Measurements from ENCODE around the gene ACVR1B. TPM values are rescaled to one million over a fixed set of nuclear protein-coding genes. Genes with fewer than 3 reads are reported as not detected.
A peak's percentile ranks its signal among the peaks of the same experiment; 100 is the strongest.

Gene ACVR1B
- total RNA-seq, 2 experiments from 2014 or later: 7.5 to 8.6 TPM

DNA sequence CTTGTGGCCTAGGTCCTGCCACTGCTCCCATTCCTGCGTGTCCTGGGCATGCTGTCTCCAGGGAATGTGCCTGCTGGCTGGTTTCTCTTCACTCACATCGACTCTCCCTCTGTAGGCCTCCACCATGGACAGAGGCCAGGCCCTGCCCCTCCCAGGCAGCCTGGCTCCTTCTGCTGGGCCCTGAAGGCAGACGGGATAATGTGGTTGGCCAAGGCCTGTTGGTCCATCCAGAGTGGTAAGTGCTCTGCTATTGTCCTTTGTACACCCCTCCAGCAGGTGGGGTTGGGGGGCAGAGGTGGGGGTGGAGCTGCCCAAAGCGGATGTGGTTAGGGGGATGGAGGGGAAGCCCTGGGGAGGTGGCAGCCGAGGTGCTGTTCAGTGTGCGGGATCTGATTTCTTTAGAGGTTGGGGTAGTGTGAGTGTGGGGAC, 90.2 kb downstream of the ACVR1B start:
- peaks cover 58% of the 10 kb centered on the region for H3K4me1 Mint-ChIP-seq (ENCODE audit: low read depth)

DNA sequence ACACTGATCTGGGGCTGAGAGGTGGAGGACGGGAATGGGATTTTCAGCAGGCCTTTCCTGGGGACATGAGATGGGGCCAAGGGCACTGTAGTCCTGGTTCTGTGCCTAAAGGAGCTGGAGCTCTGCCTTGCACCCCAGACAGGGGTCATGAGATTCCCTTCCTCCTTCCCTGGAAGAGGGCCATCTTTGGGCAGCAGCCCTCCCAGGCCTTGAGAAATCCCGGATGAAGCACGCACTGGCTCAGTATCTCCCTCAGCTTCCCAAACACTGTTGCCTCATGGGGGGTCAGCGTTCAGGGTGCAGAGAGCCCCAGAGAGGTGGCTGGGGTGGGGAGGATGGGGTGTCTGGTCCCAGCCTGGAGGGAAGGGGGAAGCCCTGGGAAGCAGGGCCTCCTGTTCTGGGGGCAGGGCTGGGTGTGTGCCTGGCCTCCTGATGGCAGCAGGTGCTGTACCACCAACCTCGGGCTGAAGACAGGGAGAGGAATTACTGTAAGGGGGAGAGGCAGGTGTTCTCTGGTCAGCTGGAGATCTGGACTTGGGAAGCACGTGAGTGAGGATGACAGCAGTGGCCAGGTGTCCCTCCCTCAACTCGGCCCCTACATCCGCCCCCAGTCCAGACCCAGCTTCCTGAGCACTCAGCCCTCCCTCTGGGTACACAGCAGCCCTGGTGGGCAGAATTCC, 91.3 kb downstream of the ACVR1B start:
- Mint-ChIP-seq H3K36me3 (ENCODE audit: low read depth) (peaks cover 17% of the 10 kb centered on the region), H3K9me3 (no peaks in the 10 kb centered on the region), H3K4me1 (ENCODE audit: low read depth) (peaks cover 58% of the 10 kb centered on the region), H3K27ac (peak overlapping the region; percentile 91), H3K4me3 (peak overlapping the region; percentile 74), H3K27me3 (no peaks in the 10 kb centered on the region)
- TF ChIP-seq, protein P1, sequence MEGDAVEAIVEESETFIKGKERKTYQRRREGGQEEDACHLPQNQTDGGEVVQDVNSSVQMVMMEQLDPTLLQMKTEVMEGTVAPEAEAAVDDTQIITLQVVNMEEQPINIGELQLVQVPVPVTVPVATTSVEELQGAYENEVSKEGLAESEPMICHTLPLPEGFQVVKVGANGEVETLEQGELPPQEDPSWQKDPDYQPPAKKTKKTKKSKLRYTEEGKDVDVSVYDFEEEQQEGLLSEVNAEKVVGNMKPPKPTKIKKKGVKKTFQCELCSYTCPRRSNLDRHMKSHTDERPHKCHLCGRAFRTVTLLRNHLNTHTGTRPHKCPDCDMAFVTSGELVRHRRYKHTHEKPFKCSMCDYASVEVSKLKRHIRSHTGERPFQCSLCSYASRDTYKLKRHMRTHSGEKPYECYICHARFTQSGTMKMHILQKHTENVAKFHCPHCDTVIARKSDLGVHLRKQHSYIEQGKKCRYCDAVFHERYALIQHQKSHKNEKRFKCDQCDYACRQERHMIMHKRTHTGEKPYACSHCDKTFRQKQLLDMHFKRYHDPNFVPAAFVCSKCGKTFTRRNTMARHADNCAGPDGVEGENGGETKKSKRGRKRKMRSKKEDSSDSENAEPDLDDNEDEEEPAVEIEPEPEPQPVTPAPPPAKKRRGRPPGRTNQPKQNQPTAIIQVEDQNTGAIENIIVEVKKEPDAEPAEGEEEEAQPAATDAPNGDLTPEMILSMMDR (IDR thresholded peaks at IDR 0.05): no peak
- intact Hi-C loops (cut with micrococcal nuclease): no loop called here
- ChIA-PET CTCF (interaction anchor here (2.4 to 19.6 kb wide), 2 partner anchors 19 to 27 kb away, joined by 7 to 310 read pairs; partner anchors contain the start of gene ATG101), POLR2A (interaction anchor here (0.6 to 2.4 kb wide), 4 partner anchors 8 to 75 kb away, joined by 3 to 5 read pairs (median 3); no protein-coding TSS in a partner anchor)
- DNase-seq (no peak), ATAC-seq (no peak)

More for the DNA sequence above, 90.2 kb downstream of the ACVR1B start:
- ATAC-seq (peak; percentile 73), DNase-seq (peak; percentile 76)
- CTCF ChIA-PET: interaction anchor here (1.7 to 19.6 kb wide), 4 partner anchors 9 to 41 kb away, joined by 5 to 310 read pairs (median 9); partner anchors contain the start of gene ATG101
- Mint-ChIP-seq H3K9me3 (no peaks in the 10 kb centered on the region), H3K4me3 (peak overlapping the region; percentile 74), H3K27me3 (no peaks in the 10 kb centered on the region), H3K27ac (peak overlapping the region; percentile 91), H3K36me3 (ENCODE audit: low read depth) (peaks cover 19% of the 10 kb centered on the region)
- intact Hi-C loops (cut with micrococcal nuclease): no loop called here
- TF ChIP-seq, protein P1 (IDR thresholded peaks at IDR 0.05): peak; percentile 37
- POLR2A ChIA-PET: interaction anchor here (1.1 to 3.7 kb wide), 3 partner anchors 9 to 19 kb away, joined by 3 to 19 read pairs (median 5); partner anchors contain the start of gene NR4A1

DNA sequence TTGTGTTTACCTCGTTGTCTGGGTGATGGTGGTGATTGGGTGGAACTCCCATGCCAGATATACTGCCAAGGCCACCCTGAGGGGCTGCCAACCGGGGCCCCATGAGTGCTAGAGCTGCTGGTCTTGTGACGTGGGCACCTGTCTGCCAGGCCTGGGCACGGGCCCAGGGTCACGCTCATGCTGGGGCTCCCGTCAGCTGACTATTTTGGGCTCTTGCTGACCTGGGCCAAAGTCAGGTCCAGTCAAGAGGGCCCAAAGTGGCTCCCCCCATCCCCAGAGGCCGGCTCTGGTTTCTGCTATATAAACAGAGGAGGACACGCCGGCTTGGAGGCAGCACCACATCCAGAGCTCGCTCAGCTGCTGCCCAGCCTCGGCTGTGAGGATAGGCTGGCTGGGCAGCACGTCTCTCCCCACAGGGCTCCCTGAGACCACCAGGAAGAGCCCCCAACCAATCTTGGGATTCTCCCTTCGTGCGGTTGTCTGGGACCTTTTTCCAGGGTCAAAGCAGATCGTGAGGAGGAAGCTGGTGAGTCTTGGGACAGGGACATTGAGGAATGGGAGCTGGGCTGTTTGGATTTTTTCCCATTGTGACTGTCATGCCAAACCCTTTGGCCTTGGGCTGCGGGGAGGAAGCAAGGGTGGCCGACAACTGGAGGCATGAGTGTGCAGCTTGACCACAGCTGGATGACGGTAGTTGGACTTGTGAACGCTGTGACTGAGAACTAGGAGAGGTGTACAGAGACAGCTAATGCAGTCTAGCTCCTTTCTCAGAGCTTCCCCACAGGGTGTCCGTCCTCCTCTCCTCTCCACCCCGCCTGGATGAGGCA, 92.1 kb downstream of the ACVR1B start:
- Mint-ChIP-seq H3K36me3 (ENCODE audit: low read depth) (peaks cover 13% of the 10 kb centered on the region), H3K4me1 (ENCODE audit: low read depth) (peaks cover 53% of the 10 kb centered on the region), H3K4me3 (no peak overlapping the region), H3K27ac (no peak overlapping the region), H3K27me3 (no peaks in the 10 kb centered on the region), H3K9me3 (no peaks in the 10 kb centered on the region)
- intact Hi-C loops (cut with micrococcal nuclease): no loop called here
- POLR2A ChIA-PET: interaction anchor here (0.8 to 2.4 kb wide), 5 partner anchors 9 to 75 kb away, joined by 3 to 7 read pairs (median 5); no protein-coding TSS in a partner anchor
- DNase-seq (no peak), ATAC-seq (no peak)
- CTCF ChIA-PET: interaction anchor here (1.1 to 19.6 kb wide), 2 partner anchors 20 to 23 kb away, joined by 3 to 310 read pairs; no protein-coding TSS in a partner anchor
- TF ChIP-seq, protein P1 (IDR thresholded peaks at IDR 0.05): no peak

DNA sequence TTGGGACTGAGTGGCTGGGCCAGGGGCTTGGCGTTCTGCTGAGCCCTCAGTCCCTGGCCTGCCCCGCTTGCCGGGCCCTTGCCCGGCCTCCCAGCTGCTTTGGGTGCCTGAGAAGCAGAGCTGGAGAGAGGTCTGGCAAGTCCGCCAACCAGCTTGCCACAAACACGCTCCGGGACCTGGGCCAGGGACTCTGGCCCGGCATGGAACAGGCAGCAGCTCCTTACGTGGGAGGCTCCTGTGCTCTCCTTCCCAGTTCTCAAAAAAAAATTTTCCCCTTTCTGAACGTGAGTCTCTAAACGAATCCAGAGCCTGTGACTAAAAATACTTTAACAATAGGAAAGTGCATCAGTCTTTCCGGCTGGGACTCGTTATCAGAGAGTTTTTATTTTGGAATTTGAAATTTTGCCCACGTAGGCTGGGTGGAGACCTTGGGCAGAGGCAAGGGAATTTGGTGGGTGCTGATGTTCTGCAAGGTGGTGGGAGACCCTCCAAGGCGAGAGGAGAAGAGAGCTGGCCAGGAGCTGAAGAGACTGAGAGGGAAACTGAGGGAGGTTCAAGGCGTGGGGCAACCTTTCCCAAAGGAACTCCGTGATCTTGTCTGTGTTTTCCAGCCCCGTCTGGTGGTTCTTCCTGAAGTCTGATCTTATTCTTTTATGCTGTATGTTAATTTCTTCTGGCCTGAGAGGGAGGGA, 92.9 kb downstream of the ACVR1B start:
- ChIA-PET POLR2A (interaction anchor here (1.2 to 2.4 kb wide), 4 partner anchors 8 to 21 kb away, joined by 3 to 7 read pairs (median 6); no protein-coding TSS in a partner anchor), CTCF (interaction anchor here (1.1 to 19.6 kb wide), 2 partner anchors 21 to 22 kb away, joined by 3 to 310 read pairs; no protein-coding TSS in a partner anchor)
- H3K36me3 Mint-ChIP-seq (ENCODE audit: low read depth): peaks cover 15% of the 10 kb centered on the region
- no peaks in the 10 kb centered on the region for H3K9me3 Mint-ChIP-seq
- no peak overlapping the region for H3K27ac Mint-ChIP-seq
- no peaks in the 10 kb centered on the region for H3K27me3 Mint-ChIP-seq
- H3K4me3 Mint-ChIP-seq: no peak overlapping the region
- TF ChIP-seq, protein P1 (IDR thresholded peaks at IDR 0.05): no peak
- peaks cover 48% of the 10 kb centered on the region for H3K4me1 Mint-ChIP-seq (ENCODE audit: low read depth)
- intact Hi-C loops (cut with micrococcal nuclease): no loop called here
- ATAC-seq: no peak
- DNase-seq: no peak

All from activated CD8-positive, alpha-beta T cell treated with anti-CD3 and anti-CD28 coated beads for 36 hours (primary cell).